Neuron (in vitro differentiated cells): ENCODE data around the gene AMZ2.
"Not testable (repeated sequence)": the region's sequence is repeated elsewhere in the genome, so short reads cannot be mapped to it uniquely, and the experiment has no call there.

Source experiments
- H2AFZ ChIP-seq: one replicate; pipeline ENCODE4 v1.6.1; 2013; ENCODE audit warnings: low read depth, mild to moderate bottlenecking, inconsistent platforms, low read length, moderate library complexity
- H3K27me3 ChIP-seq: one replicate; pipeline ENCODE4 v1.6.1; 2013; ENCODE audit warnings: low read length; ENCODE audit not compliant: insufficient read depth
- H3K36me3 ChIP-seq: one replicate; pipeline ENCODE4 v1.6.1; 2013; ENCODE audit warnings: low read length; ENCODE audit not compliant: insufficient read depth
- H3K4me1 ChIP-seq: one replicate; pipeline ENCODE4 v1.6.1; 2013; ENCODE audit warnings: low read length; ENCODE audit not compliant: insufficient read depth
- H3K4me3 ChIP-seq: 2 replicates; pipeline ENCODE4 v1.5.1; 2013; ENCODE audit warnings: mild to moderate bottlenecking, low read length, moderate library complexity
- H3K9me3 ChIP-seq: one replicate; pipeline ENCODE4 v1.6.1; 2013; ENCODE audit warnings: low read length

Gene AMZ2

GRCh38 chr17:68209191-68209900, 38.5 kb upstream of the AMZ2 start:
- H2AFZ ChIP-seq, H3K9me3 ChIP-seq, H3K27me3 ChIP-seq, H3K4me3 ChIP-seq: not testable (repeated sequence)
- peaks cover 17% of the 10 kb centered on the region for H3K4me1 ChIP-seq
- peaks cover 13% of the 10 kb centered on the region for H3K36me3 ChIP-seq

- no peaks in the 10 kb centered on the region for H3K27me3 ChIP-seq
- peaks cover 13% of the 10 kb centered on the region for H3K4me1 ChIP-seq
- H3K9me3 ChIP-seq, result no peaks in the 10 kb centered on the region
- H3K36me3 ChIP-seq, result peaks cover 13% of the 10 kb centered on the region
- no peak overlapping the region for H2AFZ ChIP-seq
- no peak overlapping the region for H3K4me3 ChIP-seq
These were observed 37.1 kb upstream of the AMZ2 start for GRCh38 chr17:68210570-68211315.

GRCh38 chr17:68213428-68214411, 34.1 kb upstream of the AMZ2 start:
- H3K9me3 ChIP-seq, H3K4me3 ChIP-seq, H3K4me1 ChIP-seq, H3K27me3 ChIP-seq, H2AFZ ChIP-seq: not testable (repeated sequence)
- peaks cover 13% of the 10 kb centered on the region for H3K36me3 ChIP-seq

GRCh38 chr17:68215453-68215852, 32.4 kb upstream of the AMZ2 start:
- H3K4me3 ChIP-seq, H3K36me3 ChIP-seq, H3K27me3 ChIP-seq, H3K9me3 ChIP-seq, H2AFZ ChIP-seq, H3K4me1 ChIP-seq: not testable (repeated sequence)

- not testable (repeated sequence) for H3K36me3 ChIP-seq
These were observed 28.4 kb upstream of the AMZ2 start for GRCh38 chr17:68219429-68219828.

GRCh38 chr17:68220186-68220585, 27.7 kb upstream of the AMZ2 start:
- not testable (repeated sequence) for H3K4me3 ChIP-seq, H3K36me3 ChIP-seq, H3K27me3 ChIP-seq, H3K4me1 ChIP-seq, H3K9me3 ChIP-seq, H2AFZ ChIP-seq

More at GRCh38 chr17:68219429-68219828, 28.4 kb upstream of the AMZ2 start:
- not testable (repeated sequence) for H2AFZ ChIP-seq, H3K4me1 ChIP-seq, H3K9me3 ChIP-seq, H3K4me3 ChIP-seq, H3K27me3 ChIP-seq

- not testable (repeated sequence) for H3K4me3 ChIP-seq, H2AFZ ChIP-seq, H3K4me1 ChIP-seq, H3K36me3 ChIP-seq, H3K9me3 ChIP-seq, H3K27me3 ChIP-seq
These were observed 27.1 kb upstream of the AMZ2 start for GRCh38 chr17:68220786-68221185.

GRCh38 chr17:68221786-68222185, 26.1 kb upstream of the AMZ2 start:
- H3K9me3 ChIP-seq, result peaks cover 2% of the 10 kb centered on the region
- H3K27me3 ChIP-seq, result no peaks in the 10 kb centered on the region
- H3K4me3 ChIP-seq, result no peak overlapping the region
- H2AFZ ChIP-seq, result no peak overlapping the region
- H3K36me3 ChIP-seq, result no peaks in the 10 kb centered on the region
- no peaks in the 10 kb centered on the region for H3K4me1 ChIP-seq

- H2AFZ ChIP-seq, result no peak overlapping the region
- no peaks in the 10 kb centered on the region for H3K4me1 ChIP-seq
- peaks cover 2% of the 10 kb centered on the region for H3K9me3 ChIP-seq
- H3K36me3 ChIP-seq, result peaks cover 1% of the 10 kb centered on the region
- no peaks in the 10 kb centered on the region for H3K27me3 ChIP-seq
- H3K4me3 ChIP-seq, result no peak overlapping the region
These were observed 25.2 kb upstream of the AMZ2 start for GRCh38 chr17:68222606-68223005.

- H3K27me3 ChIP-seq, H3K4me1 ChIP-seq, H3K4me3 ChIP-seq, H3K9me3 ChIP-seq, H2AFZ ChIP-seq, H3K36me3 ChIP-seq: not testable (repeated sequence)
These were observed 22.8 kb upstream of the AMZ2 start for GRCh38 chr17:68225055-68225454.

GRCh38 chr17:68228039-68228680, 19.7 kb upstream of the AMZ2 start:
- not testable (repeated sequence) for H3K4me3 ChIP-seq, H3K36me3 ChIP-seq, H2AFZ ChIP-seq, H3K9me3 ChIP-seq, H3K4me1 ChIP-seq, H3K27me3 ChIP-seq

GRCh38 chr17:68228817-68229570, 18.8 kb upstream of the AMZ2 start:
- Histone ChIP-seq H3K9me3 (no peaks in the 10 kb centered on the region), H2AFZ (no peak overlapping the region), H3K4me3 (no peak overlapping the region), H3K4me1 (no peaks in the 10 kb centered on the region), H3K36me3 (peaks cover 3% of the 10 kb centered on the region), H3K27me3 (no peaks in the 10 kb centered on the region)
